GM10266 (cell line): Measurements from ENCODE around the gene FIGNL2.

Source experiments
- DNase-seq: peaks from one replicate; pipeline ENCODE4 v3.0.0; 2012; ENCODE audit errors: extremely low spot score
- CTCF ChIP-seq: IDR thresholded peaks from 2 replicates; pipeline ENCODE4 v1.5.1; 2012; ENCODE audit warnings: mild to moderate bottlenecking, low read depth; ENCODE audit not compliant: control insufficient read depth, insufficient read depth; ENCODE audit errors: missing control alignments

FIGNL2 gene

GRCh38 chr12:51867796-51868428, 19.4 kb upstream of the FIGNL2 start:
- TF ChIP-seq CTCF, result no peak
- no peak for DNase-seq

GRCh38 chr12:51867371-51867770, 18.9 kb upstream of the FIGNL2 start:
- DNase-seq, result no peak
- no peak for TF ChIP-seq CTCF

GRCh38 chr12:51866762-51867161, 18.2 kb upstream of the FIGNL2 start:
- DNase-seq, result no peak
- no peak for TF ChIP-seq CTCF

GRCh38 chr12:51866324-51866723, 17.8 kb upstream of the FIGNL2 start:
- DNase-seq, result no peak
- TF ChIP-seq CTCF, result no peak

- DNase-seq, result no peak
- no peak for TF ChIP-seq CTCF
Observed at GRCh38 chr12:51865757-51866270, 17.3 kb upstream of the FIGNL2 start.

- no peak for TF ChIP-seq CTCF
- DNase-seq, result no peak
Observed at GRCh38 chr12:51864833-51865670, 16.5 kb upstream of the FIGNL2 start.
